ENCODE results near the gene LRCOL1. TPM values are rescaled to one million over a fixed set of nuclear protein-coding genes. Genes with fewer than 3 reads are reported as not detected.

Gene LRCOL1
- total RNA-seq, 1 experiment from 2014 or later: not detected

DNA sequence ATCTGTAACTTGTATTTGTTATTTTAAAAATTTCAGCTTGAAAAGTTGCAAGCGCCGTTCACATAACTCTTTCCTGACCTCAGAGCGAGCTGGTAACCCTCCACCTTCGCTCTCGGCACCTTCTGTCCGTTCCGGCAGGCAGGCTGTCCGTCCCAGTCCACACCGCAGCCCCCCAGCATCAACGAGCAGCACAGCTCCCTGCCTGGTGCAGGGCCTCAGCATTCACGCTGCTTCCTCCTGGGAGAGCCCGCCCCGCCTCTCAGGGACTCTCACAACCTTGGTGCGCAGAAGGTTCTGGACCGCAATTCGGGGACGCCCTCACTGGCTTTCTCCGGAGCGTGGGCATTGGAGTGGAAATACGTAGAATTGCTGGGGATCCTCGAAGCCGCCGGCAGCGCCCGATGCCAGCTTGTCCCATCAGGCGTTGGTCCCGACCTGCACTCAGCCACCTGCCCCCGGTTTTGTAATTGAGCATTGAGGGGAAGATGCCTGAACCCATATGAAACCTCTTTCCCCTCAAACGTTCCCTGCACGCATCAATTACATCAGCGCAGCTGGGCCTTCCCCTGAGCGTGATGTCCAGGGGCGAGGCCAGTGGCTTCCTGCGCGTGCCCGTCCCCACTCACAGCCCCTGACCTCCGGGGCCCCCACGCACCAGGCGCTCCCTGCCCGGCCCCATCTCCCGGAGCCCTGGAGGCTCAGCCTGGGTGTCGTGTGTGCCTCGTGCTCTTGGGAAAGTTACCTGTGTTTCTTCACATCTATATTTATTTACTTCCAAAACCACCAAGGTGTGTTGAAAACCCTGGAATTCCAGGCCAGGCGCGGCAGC lies 19.1 kb downstream of the LRCOL1 start:
- DNase-seq: no peak
- Histone ChIP-seq H3K4me3 (no peak overlapping the region), H3K27me3 (no peaks in the 10 kb centered on the region), H3K36me3 (no peaks in the 10 kb centered on the region), H3K27ac (no peak overlapping the region), H3K4me1 (no peaks in the 10 kb centered on the region), H3K9me3 (replicated peaks) (no peaks in the 10 kb centered on the region)

DNA sequence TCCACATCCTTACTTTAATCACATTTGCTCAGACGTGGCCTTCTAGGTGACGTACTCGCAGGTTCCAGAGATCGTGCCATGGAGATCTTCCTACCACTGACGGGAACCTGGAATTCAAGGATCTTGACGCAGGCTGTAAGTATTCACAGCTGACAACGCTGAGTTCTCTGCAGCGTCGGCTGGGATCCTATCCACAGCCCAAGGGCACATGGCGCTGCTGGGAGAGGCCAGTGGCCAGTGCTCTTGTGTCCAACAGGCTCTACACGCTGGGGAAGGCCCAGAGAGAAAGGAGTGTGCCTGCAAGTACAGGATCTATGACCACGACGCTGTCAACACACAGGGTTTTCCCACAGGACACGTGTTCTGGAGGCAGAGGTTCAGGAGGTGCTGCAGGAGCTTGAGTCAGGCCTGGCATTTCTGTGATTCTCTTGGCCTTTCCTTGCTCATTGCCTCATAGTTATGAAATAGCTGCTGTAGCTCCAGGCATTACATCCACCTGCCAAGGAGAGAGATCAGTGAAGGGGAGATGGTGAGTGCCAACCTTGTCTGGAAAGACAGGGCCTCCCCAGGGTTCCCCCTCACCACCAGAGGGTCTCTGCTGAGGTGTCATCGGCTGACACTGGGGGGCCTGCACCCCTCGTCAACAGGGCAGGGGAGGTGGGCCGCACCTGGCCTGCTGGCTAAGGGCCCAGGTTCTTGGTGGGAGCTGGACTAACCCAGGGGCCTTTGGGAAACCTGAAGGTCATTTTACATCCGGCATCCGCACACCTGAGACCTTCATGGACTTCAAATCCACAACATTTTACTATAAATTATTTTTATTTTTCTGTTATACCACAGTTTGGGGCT lies 21.3 kb downstream of the LRCOL1 start:
- Histone ChIP-seq H3K4me1 (no peaks in the 10 kb centered on the region), H3K27ac (no peak overlapping the region), H3K4me3 (no peak overlapping the region), H3K36me3 (no peaks in the 10 kb centered on the region), H3K27me3 (no peaks in the 10 kb centered on the region), H3K9me3 (replicated peaks) (no peaks in the 10 kb centered on the region)
- no peak for DNase-seq

DNA sequence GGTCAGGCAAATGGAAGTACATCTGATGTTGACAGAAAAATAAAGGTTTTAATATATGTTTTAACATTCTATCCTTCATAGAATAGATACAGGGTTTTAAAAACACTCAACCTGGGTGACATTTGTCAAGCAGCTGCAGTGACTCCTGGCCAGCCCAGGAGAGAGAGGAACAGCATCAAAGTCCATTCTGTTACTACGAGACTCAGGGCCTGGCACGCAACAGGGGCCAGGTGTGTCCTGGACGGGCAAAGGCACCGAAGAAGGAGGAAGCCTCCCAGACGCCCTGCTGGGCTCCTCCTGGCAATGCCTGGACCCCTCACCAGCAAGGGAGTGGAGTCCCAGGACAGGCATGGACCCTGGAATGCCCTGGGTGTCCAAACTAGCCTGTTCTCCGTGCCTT lies 22.1 kb downstream of the LRCOL1 start:
- Histone ChIP-seq H3K27me3 (no peaks in the 10 kb centered on the region), H3K4me3 (no peak overlapping the region), H3K9me3 (replicated peaks) (no peaks in the 10 kb centered on the region), H3K36me3 (no peaks in the 10 kb centered on the region), H3K27ac (no peak overlapping the region), H3K4me1 (no peaks in the 10 kb centered on the region)
- no peak for DNase-seq

DNA sequence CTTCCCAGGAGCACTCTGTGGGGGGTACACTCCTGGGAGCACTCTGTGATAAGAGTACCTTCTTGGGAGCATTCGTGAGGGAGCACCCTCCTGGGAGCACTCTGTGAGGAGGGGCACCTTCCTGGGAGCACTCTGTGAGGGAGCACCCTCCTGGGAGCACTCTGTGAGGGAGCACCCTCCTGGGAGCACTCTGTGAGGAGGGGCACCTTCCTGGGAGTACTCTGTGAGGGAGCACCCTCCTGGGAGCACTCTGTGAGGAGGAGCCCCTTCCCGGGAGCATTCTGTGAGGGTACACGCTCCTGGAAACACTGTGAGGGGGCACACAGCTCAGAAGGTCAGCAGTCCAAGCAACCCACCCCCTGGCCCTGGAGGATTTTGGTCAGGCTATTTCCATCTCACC lies 22.6 kb downstream of the LRCOL1 start:
- no peak overlapping the region for H3K4me3 ChIP-seq
- no peak overlapping the region for H3K27ac ChIP-seq

DNA sequence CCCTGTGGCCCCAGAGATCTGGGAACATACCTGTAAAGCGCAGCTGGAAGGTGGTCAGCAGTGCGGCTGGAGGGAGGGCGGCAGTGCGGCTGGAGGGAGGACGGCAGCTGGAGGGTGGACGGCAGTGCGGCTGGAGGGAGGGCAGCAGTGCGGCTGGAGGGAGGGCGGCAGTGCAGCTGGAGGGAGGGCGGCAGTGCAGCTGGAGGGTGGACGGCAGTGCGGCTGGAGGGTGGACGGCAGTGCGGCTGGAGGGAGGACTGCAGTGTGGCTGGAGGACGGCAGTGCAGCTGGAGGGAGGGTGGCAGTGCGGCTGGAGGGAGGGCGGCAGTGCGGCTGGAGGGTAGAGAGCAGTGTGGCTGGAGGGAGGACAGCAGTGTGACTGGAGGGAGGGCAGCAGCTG lies 23.5 kb downstream of the LRCOL1 start:
- H3K27ac ChIP-seq: no peak overlapping the region
- no peak for DNase-seq
- H3K27me3 ChIP-seq: no peaks in the 10 kb centered on the region
- no peak overlapping the region for H3K4me3 ChIP-seq
- no peaks in the 10 kb centered on the region for H3K4me1 ChIP-seq
- no peaks in the 10 kb centered on the region for H3K36me3 ChIP-seq
- no peaks in the 10 kb centered on the region for H3K9me3 ChIP-seq (replicated peaks)

More for the DNA sequence above, 22.6 kb downstream of the LRCOL1 start:
- no peaks in the 10 kb centered on the region for H3K36me3 ChIP-seq
- H3K4me1 ChIP-seq: no peaks in the 10 kb centered on the region
- H3K27me3 ChIP-seq: no peaks in the 10 kb centered on the region
- H3K9me3 ChIP-seq (replicated peaks): no peaks in the 10 kb centered on the region
- no peak for DNase-seq

DNA sequence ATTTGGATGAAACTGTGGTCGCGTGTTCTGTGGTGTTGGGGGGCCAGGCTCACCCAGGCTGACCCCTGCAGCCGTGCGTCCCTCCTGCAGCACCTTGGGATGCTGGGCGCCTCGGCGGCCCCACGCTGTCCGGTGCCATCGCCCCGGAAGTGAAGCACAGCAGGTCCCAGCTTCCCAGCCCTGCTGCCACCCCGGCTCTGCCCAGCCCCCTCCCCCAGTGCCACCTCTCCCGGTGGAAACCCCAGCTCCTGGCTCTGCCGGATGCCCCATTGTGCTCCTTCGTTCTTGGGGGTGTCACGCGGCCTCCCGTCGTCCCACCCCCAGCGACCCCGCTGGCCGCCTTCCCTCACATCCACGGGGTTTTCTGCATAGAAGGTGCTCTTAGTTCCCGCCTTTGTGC lies 25.2 kb downstream of the LRCOL1 start:
- Histone ChIP-seq H3K4me1 (no peaks in the 10 kb centered on the region), H3K36me3 (peaks cover 4% of the 10 kb centered on the region; the same call in 1 of the 2 replicates), H3K4me3 (no peak overlapping the region), H3K27ac (no peak overlapping the region), H3K9me3 (replicated peaks) (no peaks in the 10 kb centered on the region), H3K27me3 (no peaks in the 10 kb centered on the region)
- DNase-seq: no peak

DNA sequence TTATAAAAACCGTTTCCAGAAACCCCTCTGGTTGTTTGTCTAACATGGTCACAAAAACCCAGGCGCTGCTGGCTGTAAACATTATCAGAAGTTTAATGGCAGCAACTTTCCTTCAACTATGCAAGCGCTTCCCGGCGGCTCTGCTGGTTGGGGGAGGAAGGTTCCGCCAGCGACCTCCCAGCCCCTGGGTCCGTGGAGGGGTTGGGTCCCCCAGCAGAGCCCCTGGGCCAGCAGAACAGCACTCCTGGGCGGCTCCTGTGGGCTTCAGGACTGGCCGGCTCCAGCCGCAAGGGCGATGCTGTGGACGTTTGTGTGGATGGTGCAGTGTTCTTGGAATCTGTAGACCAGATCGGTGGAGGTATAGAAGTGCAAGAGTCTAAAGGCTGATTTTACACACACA lies 26.0 kb downstream of the LRCOL1 start:
- Histone ChIP-seq H3K36me3 (peaks cover 4% of the 10 kb centered on the region; the same call in 1 of the 2 replicates), H3K27me3 (no peaks in the 10 kb centered on the region), H3K9me3 (replicated peaks) (no peaks in the 10 kb centered on the region), H3K4me3 (no peak overlapping the region), H3K27ac (no peak overlapping the region), H3K4me1 (no peaks in the 10 kb centered on the region)
- DNase-seq: no peak

DNA sequence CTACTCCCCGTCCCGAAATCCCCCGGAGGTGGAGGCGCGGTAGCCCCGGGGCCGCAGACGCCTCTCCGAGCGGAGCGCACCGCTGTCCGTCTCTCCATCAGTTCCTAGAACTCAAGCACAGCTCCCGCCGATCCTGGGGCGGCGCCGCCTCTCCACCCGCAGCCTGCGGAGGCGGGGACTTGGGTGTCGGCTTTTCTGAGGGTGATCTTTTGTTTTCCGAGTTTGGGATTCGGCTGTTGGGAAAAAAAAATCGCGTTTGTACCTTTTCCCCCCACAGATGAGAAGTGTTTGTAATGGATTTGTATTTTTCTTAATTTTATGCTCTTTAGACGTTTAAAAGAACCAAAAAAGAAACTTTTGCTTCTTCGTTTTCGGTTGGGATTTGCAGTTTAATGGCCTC lies 26.6 kb downstream of the LRCOL1 start:
- Histone ChIP-seq H3K9me3 (replicated peaks) (no peaks in the 10 kb centered on the region), H3K4me1 (no peaks in the 10 kb centered on the region), H3K27ac (no peak overlapping the region), H3K4me3 (no peak overlapping the region), H3K27me3 (no peaks in the 10 kb centered on the region), H3K36me3 (peaks cover 4% of the 10 kb centered on the region; the same call in 1 of the 2 replicates)
- no peak for DNase-seq

DNA sequence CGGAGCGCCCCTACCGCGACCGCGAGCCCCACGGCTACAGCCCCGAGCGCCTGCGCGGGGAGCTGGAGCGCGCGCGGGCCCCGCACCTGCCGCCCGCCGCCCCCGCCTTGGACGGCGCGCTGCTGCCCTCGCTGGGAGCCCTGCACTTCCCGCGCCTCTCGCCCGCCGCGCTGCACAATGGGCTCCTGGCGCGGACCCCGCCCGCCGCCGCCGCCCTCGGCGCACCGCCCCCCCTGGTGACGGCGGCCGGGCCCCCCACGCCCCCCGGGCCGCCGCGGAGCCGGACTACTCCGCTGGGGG lies 27.0 kb downstream of the LRCOL1 start:
- H3K4me1 ChIP-seq: no peaks in the 10 kb centered on the region
- no peak for DNase-seq
- no peak overlapping the region for H3K4me3 ChIP-seq
- no peak overlapping the region for H3K27ac ChIP-seq
- peaks cover 4% of the 10 kb centered on the region; the same call in 1 of the 2 replicates for H3K36me3 ChIP-seq
- no peaks in the 10 kb centered on the region for H3K9me3 ChIP-seq (replicated peaks)
- no peaks in the 10 kb centered on the region for H3K27me3 ChIP-seq

DNA sequence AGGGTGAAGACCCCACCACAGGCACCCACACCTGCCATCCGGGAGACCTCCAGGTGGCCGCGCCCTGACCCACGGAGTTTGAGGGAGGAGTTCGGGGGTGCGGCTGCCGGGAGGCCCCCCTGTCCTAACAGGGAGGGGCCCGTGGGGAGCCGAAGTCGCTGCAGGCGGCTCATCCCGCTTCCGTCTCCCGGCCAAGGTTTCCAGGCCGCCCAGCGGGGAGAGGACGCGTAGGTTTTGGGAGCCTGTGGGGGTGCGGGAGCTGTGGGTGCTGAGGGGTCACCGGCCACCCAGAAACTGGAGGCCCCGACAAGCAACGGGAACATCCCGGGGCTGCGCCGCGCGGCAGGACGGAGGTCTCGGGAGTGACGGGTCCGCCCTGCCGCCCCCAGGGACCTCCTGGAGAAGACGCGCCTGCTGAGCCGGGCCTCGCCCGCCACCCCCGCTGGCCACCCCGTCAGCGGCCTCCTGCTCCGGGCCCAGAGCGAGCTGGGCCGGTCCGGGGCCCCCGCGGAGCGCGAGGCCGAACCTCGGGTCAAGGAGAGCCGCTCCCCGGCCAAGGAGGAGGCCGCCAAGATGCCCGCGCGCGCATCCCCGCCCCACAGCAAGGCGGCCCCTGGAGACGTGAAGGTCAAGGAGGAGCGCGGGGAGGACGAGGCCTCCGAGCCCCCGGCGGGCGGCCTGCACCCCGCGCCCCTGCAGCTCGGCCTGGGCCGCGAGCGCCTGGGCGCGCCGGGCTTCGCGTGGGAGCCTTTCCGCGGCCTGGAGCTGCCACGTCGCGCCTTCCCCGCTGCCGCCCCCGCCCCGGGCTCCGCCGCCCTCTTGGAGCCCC lies 27.6 kb downstream of the LRCOL1 start:
- H3K4me1 ChIP-seq: no peaks in the 10 kb centered on the region
- no peaks in the 10 kb centered on the region for H3K27me3 ChIP-seq
- no peak for DNase-seq
- H3K27ac ChIP-seq: no peak overlapping the region
- no peaks in the 10 kb centered on the region for H3K9me3 ChIP-seq (replicated peaks)
- H3K36me3 ChIP-seq: peaks cover 7% of the 10 kb centered on the region; the same call in 1 of the 2 replicates
- H3K4me3 ChIP-seq: no peak overlapping the region

DNA sequence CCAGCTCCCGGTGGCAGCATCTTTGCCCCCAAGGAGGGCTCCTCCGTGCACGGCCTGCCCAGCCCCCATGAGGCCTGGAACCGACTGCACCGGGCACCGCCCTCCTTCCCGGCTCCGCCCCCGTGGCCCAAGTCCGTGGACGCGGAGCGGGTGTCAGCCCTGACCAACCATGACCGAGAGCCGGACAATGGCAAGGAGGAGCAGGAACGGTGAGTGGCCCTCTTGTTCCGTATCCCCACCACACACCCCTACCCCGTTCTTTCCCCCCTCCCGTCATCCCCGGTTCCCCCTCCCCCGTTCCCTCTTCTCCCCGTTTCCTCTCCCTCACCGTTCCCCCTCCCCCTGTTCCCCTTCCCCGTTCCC lies 28.3 kb downstream of the LRCOL1 start:
- H3K4me3 ChIP-seq: no peak overlapping the region

DNA sequence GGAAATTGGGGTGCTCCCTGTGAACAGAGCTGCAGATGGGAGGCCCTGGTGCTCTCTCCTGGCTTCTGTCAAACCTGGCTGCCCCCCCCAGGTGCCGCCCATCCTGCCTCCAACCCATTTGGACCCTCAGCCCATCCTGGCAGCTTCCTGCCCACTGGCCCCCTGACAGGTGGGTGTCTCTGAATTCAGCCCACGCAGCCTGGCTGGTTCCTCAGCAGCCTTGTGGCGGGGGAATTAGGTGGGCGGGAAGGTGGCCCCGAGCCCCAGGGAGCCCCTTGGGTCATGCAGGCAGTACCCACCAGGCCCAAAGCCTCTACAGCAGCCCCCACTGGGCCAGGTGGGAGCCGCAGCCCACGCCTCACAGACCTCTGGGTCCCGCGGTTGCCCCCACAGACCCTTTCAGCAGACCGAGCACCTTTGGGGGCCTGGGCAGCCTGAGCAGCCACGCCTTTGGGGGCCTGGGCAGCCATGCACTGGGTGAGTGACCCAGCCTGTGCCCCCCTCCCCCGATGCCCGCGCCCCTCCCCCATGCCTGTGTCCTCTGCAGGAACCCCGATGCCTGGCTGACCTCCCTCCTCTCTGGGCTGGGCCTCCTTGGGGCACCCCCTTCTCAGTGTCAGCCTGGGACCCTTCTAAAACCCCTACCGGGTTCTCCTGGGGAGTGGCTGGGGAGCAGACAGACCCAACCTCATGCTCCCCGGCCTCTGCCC lies 28.9 kb downstream of the LRCOL1 start:
- Histone ChIP-seq H3K4me1 (no peaks in the 10 kb centered on the region), H3K9me3 (replicated peaks) (no peaks in the 10 kb centered on the region)
- no peak for DNase-seq

More for the DNA sequence above, 28.3 kb downstream of the LRCOL1 start:
- no peak for DNase-seq
- no peaks in the 10 kb centered on the region for H3K27me3 ChIP-seq
- peaks cover 9% of the 10 kb centered on the region; the same call in 1 of the 2 replicates for H3K36me3 ChIP-seq
- H3K27ac ChIP-seq: no peak overlapping the region
- no peaks in the 10 kb centered on the region for H3K9me3 ChIP-seq (replicated peaks)
- H3K4me1 ChIP-seq: no peaks in the 10 kb centered on the region

DNA sequence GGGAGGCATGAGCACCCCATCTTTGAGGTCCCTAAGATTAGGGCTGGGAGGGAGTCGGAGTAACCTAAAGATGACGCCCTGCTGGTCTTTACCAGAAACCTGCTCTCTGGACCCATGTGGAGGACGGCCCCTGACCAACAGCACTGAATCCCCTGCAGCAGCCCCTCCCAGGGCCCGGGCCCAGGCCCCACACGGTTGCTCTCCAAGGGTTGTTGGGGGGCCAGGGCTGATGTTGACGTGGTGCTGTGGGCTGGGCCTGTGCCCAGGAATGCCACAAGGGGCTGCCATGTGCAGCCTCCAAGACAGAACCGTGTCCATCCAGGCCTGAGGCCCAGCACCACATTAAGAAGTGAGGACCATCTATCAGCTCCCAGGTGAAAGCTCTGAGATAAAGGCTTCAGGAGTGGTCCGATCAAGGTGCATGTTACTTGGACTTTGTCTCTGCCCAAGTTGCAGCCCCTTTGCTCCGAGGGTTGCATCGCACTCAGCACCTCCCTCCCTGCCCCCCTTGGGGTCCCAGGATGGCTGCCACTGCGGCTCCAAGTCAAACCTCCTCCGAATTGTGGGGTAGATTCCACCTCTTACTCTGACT lies 29.6 kb downstream of the LRCOL1 start:
- H3K4me1 ChIP-seq: no peaks in the 10 kb centered on the region
- H3K27me3 ChIP-seq: no peaks in the 10 kb centered on the region
- peaks cover 9% of the 10 kb centered on the region; the same call in 1 of the 2 replicates for H3K36me3 ChIP-seq
- no peak overlapping the region for H3K27ac ChIP-seq
- no peak for DNase-seq
- H3K4me3 ChIP-seq: no peak overlapping the region
- H3K9me3 ChIP-seq (replicated peaks): no peaks in the 10 kb centered on the region

More for the DNA sequence above, 28.9 kb downstream of the LRCOL1 start:
- H3K27me3 ChIP-seq: no peaks in the 10 kb centered on the region
- no peak overlapping the region for H3K27ac ChIP-seq
- H3K36me3 ChIP-seq: peaks cover 9% of the 10 kb centered on the region; the same call in 1 of the 2 replicates
- no peak overlapping the region for H3K4me3 ChIP-seq

DNA sequence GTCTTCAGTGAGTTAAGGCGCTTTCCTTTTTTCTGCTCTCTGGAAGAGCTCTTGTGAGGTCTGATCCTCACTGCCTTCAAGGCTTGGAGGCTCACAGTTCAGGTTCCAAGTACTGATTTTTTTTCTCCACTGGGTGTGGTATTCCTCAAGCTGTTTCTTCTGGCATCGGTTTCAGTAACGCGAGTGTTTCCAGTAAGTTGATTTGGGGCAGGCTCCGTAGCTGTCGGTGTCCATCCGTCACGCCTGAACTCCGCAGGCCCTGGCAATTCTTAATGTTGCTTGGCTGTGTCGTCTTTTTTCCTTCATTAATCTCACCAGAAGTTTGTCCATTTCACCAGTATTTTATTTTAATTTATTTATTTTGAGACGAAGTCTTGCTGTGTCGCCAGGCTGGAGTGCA lies 30.6 kb downstream of the LRCOL1 start:
- Histone ChIP-seq H3K27ac (no peak overlapping the region), H3K9me3 (replicated peaks) (no peaks in the 10 kb centered on the region)

More for the DNA sequence above, 30.6 kb downstream of the LRCOL1 start:
- Histone ChIP-seq H3K36me3 (peaks cover 9% of the 10 kb centered on the region; the same call in 1 of the 2 replicates), H3K4me3 (no peak overlapping the region), H3K4me1 (no peaks in the 10 kb centered on the region), H3K27me3 (no peaks in the 10 kb centered on the region)
- no peak for DNase-seq

Data from SJCRH30 (cell line).